Measurements from ENCODE around the gene LILRB5.

DNA sequence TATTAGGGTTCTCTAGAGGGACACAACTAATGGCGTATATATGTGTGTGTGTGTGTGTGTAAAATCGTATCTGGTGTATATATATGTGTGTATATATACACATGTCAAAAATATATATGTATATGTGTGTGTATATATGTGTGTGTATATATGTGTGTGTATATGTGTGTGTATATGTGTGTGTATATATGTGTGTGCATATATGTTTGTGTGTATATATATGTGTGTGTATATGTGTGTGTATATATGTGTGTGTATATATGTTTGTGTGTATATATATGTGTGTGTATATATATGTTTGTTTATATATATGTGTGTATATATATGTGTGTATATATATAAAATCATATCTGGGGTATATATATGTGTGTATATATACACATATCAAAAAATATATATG lies 5.4 kb upstream of the LILRB5 start:
- TF ChIP-seq JUN (IDR thresholded peaks at IDR 0.05; ENCODE audit: low read depth, low read length) (no peak), FOSL1 (IDR thresholded peaks at IDR 0.05; ENCODE audit: insufficient read depth, low read depth, low read length) (no peak), RFX5 (IDR thresholded peaks at IDR 0.05; ENCODE audit: borderline replicate concordance, low read depth, low read length) (no peak), POLR2A (IDR thresholded peaks at IDR 0.05; ENCODE audit: control extremely low read depth in 1 of 2, low read depth in 2 of 2, low read length in 2 of 2) (no peak)

Measured in H1 (cell line).